ENCODE results near the gene MYBPC1.
"Not testable (repeated sequence)": the region's sequence is repeated elsewhere in the genome, so short reads cannot be mapped to it uniquely, and the experiment has no call there.

The MYBPC1 gene

GRCh38 chr12:101732318-101732717 is 137.5 kb downstream of the MYBPC1 start:
- no peak for DNase-seq

- DNase-seq: no peak
Observed at GRCh38 chr12:101733166-101733565, 138.4 kb downstream of the MYBPC1 start.

GRCh38 chr12:101734482-101734881 is 139.7 kb downstream of the MYBPC1 start:
- not testable (repeated sequence) for DNase-seq
